ENCODE results near the gene UBASH3B. TPM values are rescaled to one million over a fixed set of nuclear protein-coding genes. Genes with fewer than 3 reads are reported as not detected.

The UBASH3B gene
- total and polyA plus RNA-seq, 2 experiments from 2014 or later, result 5.1 to 11.1 TPM

DNA sequence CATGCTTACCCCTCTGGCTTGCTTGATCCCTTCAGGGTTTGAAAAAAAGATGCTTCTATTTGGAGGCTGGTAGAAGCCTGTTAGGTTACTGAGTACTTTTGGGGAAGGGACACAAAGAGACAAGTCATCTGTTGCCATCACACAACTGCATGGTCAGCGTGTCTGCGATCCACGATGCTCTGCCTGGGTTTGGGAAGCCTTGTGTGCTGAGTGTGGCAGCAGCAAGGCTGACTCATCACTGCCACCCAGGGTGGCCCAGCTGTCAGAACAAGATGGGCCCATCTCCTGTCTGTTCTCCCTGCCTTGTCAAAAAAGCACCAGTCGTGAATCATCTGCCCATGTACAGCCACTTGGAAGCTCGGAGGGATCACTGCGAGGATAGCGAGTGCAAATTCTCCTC lies 26.2 kb downstream of the UBASH3B start:
- TF ChIP-seq, protein P1, sequence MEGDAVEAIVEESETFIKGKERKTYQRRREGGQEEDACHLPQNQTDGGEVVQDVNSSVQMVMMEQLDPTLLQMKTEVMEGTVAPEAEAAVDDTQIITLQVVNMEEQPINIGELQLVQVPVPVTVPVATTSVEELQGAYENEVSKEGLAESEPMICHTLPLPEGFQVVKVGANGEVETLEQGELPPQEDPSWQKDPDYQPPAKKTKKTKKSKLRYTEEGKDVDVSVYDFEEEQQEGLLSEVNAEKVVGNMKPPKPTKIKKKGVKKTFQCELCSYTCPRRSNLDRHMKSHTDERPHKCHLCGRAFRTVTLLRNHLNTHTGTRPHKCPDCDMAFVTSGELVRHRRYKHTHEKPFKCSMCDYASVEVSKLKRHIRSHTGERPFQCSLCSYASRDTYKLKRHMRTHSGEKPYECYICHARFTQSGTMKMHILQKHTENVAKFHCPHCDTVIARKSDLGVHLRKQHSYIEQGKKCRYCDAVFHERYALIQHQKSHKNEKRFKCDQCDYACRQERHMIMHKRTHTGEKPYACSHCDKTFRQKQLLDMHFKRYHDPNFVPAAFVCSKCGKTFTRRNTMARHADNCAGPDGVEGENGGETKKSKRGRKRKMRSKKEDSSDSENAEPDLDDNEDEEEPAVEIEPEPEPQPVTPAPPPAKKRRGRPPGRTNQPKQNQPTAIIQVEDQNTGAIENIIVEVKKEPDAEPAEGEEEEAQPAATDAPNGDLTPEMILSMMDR (IDR thresholded peaks at IDR 0.05; ENCODE audit: poor library complexity), result no peak
- TF ChIP-seq EZH2 (IDR thresholded peaks at IDR 0.05; ENCODE audit: borderline replicate concordance), result no peak
- TF ChIP-seq EZH2phosphoT487 (IDR thresholded peaks at IDR 0.05; ENCODE audit: low read depth, severe bottlenecking, unreplicated experiment), result no peak
- H4K20me1 ChIP-seq (ENCODE audit: insufficient read depth, poor library complexity, severe bottlenecking), result no peaks in the 10 kb centered on the region
- H3K36me3 ChIP-seq (replicated peaks; ENCODE audit: insufficient read depth, low read depth), result no peaks in the 10 kb centered on the region
- no peaks in the 10 kb centered on the region for H3K79me2 ChIP-seq
- no peak for DNase-seq (ENCODE audit: low spot score)
- H3K9me3 ChIP-seq (ENCODE audit: low read depth), result no peaks in the 10 kb centered on the region
- no peak overlapping the region for H3K4me3 ChIP-seq
- 81% methylated on average over 7 of the region's 7 CpGs for WGBS (ENCODE audit: low lambda C conversion rate, missing lambda C conversion rate)
- H3K9me2 ChIP-seq (replicated peaks; ENCODE audit: insufficient read depth), result no peaks in the 10 kb centered on the region
- no peak overlapping the region for H3K4me2 ChIP-seq
- no peaks in the 10 kb centered on the region for H3K4me1 ChIP-seq (ENCODE audit: insufficient read depth)
- no peaks in the 10 kb centered on the region for H3K27me3 ChIP-seq
- no peak overlapping the region for H2AFZ ChIP-seq
- no peak overlapping the region for H3K27ac ChIP-seq

DNA sequence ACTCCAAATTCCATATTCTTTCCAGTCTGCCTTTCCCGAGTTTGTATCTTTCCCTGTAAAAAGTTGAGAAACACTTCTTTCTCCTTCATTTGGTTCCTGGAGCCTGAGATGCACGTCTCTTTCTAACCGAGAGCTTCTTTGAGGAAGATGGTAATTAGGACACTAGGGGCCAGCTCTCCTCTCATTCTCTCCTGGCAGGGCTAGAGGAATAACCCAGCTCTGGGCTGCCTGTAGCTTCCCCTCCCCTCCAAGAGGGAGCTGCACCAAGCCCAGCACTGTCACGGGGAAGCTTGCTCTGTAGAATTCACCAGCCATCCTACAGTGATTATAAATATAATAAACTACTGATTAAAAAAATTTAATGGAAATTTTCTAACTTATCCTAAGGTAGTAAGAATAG lies 26.9 kb downstream of the UBASH3B start:
- Histone ChIP-seq H3K9me3 (ENCODE audit: low read depth) (no peaks in the 10 kb centered on the region), H3K4me2 (no peak overlapping the region), H3K36me3 (replicated peaks; ENCODE audit: insufficient read depth, low read depth) (no peaks in the 10 kb centered on the region), H3K27me3 (no peaks in the 10 kb centered on the region), H3K4me1 (ENCODE audit: insufficient read depth) (no peaks in the 10 kb centered on the region), H4K20me1 (ENCODE audit: insufficient read depth, poor library complexity, severe bottlenecking) (no peaks in the 10 kb centered on the region), H3K4me3 (no peak overlapping the region), H3K79me2 (no peaks in the 10 kb centered on the region), H3K27ac (no peak overlapping the region), H3K9me2 (replicated peaks; ENCODE audit: insufficient read depth) (no peaks in the 10 kb centered on the region), H2AFZ (no peak overlapping the region)
- WGBS (ENCODE audit: low lambda C conversion rate, missing lambda C conversion rate), result 82% methylated on average over 4 of the region's 4 CpGs
- DNase-seq (ENCODE audit: low spot score), result no peak
- no peak for TF ChIP-seq EZH2phosphoT487 (IDR thresholded peaks at IDR 0.05; ENCODE audit: low read depth, severe bottlenecking, unreplicated experiment)
- TF ChIP-seq, protein P1 (IDR thresholded peaks at IDR 0.05; ENCODE audit: poor library complexity), result no peak
- no peak for TF ChIP-seq EZH2 (IDR thresholded peaks at IDR 0.05; ENCODE audit: borderline replicate concordance)

DNA sequence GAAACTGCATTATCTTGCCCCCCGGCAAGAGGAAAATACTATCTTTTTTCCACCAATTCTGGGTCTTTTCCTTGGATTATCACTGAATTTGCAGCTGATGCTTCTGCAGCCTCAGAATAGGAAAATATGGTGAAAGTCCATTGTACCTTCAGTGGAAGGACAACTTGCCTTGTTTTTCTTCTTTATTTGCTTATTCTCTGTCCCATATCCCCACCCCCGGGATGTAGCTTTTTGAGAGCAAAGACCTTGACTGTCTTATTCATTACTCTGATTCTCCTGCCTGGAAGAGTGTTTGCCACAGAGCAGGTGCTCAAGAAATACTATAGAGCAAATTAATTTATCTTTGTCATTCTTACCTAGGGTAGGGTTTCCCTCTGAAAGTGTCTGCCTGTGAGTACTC lies 29.5 kb downstream of the UBASH3B start:
- Histone ChIP-seq H3K9me3 (ENCODE audit: low read depth) (no peaks in the 10 kb centered on the region), H2AFZ (no peak overlapping the region), H4K20me1 (ENCODE audit: insufficient read depth, poor library complexity, severe bottlenecking) (no peaks in the 10 kb centered on the region), H3K27me3 (no peaks in the 10 kb centered on the region), H3K4me2 (no peak overlapping the region), H3K36me3 (replicated peaks; ENCODE audit: insufficient read depth, low read depth) (no peaks in the 10 kb centered on the region), H3K4me3 (no peak overlapping the region), H3K4me1 (ENCODE audit: insufficient read depth) (no peaks in the 10 kb centered on the region), H3K27ac (no peak overlapping the region), H3K9me2 (replicated peaks; ENCODE audit: insufficient read depth) (no peaks in the 10 kb centered on the region), H3K79me2 (no peaks in the 10 kb centered on the region)
- WGBS (ENCODE audit: low lambda C conversion rate, missing lambda C conversion rate), result 76% methylated on average over 2 of the region's 2 CpGs
- TF ChIP-seq, protein P1 (IDR thresholded peaks at IDR 0.05; ENCODE audit: poor library complexity), result no peak
- TF ChIP-seq EZH2phosphoT487 (IDR thresholded peaks at IDR 0.05; ENCODE audit: low read depth, severe bottlenecking, unreplicated experiment) (no peak), EZH2 (IDR thresholded peaks at IDR 0.05; ENCODE audit: borderline replicate concordance) (no peak)
- no peak for DNase-seq (ENCODE audit: low spot score)

DNA sequence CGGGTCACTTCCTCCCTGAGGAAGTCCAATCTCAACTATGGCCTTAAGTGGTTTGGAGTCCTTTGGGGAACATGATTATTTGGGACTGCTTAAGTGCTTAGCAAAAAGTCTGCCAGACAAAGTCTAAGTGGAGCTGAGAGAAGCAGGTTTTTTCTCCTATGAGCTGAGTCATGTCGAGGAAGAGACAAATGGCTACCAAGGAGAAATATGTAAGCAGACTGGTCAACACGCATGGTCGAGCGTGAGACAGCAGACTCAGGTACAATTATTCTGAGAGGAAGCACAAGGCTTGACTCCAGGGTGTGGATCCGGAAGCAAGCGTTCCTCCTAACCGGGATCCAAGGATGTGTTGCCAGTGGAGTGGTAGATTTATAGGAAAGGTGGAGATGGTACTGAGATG lies 30.6 kb downstream of the UBASH3B start:
- no peak overlapping the region for H3K4me2 ChIP-seq
- H3K36me3 ChIP-seq (replicated peaks; ENCODE audit: insufficient read depth, low read depth), result no peaks in the 10 kb centered on the region
- no peak for DNase-seq (ENCODE audit: low spot score)
- H3K4me1 ChIP-seq (ENCODE audit: insufficient read depth), result no peaks in the 10 kb centered on the region
- H3K9me3 ChIP-seq (ENCODE audit: low read depth), result no peaks in the 10 kb centered on the region
- H3K27me3 ChIP-seq, result no peaks in the 10 kb centered on the region
- no peaks in the 10 kb centered on the region for H3K79me2 ChIP-seq
- H3K9me2 ChIP-seq (replicated peaks; ENCODE audit: insufficient read depth), result no peaks in the 10 kb centered on the region
- no peaks in the 10 kb centered on the region for H4K20me1 ChIP-seq (ENCODE audit: insufficient read depth, poor library complexity, severe bottlenecking)
- H3K4me3 ChIP-seq, result no peak overlapping the region
- WGBS (ENCODE audit: low lambda C conversion rate, missing lambda C conversion rate), result 70% methylated on average over 8 of the region's 8 CpGs
- H3K27ac ChIP-seq, result no peak overlapping the region
- TF ChIP-seq EZH2 (IDR thresholded peaks at IDR 0.05; ENCODE audit: borderline replicate concordance) (no peak), EZH2phosphoT487 (IDR thresholded peaks at IDR 0.05; ENCODE audit: low read depth, severe bottlenecking, unreplicated experiment) (no peak)
- TF ChIP-seq, protein P1 (IDR thresholded peaks at IDR 0.05; ENCODE audit: poor library complexity), result no peak
- no peak overlapping the region for H2AFZ ChIP-seq
